ENCODE results near the gene TXNRD1. TPM values are rescaled to one million over a fixed set of nuclear protein-coding genes. Genes with fewer than 3 reads are reported as not detected.

TXNRD1 gene
- total RNA-seq, 4 donors from 2014 or later, result 33.1 to 52.1 (median 39.4) TPM

DNA sequence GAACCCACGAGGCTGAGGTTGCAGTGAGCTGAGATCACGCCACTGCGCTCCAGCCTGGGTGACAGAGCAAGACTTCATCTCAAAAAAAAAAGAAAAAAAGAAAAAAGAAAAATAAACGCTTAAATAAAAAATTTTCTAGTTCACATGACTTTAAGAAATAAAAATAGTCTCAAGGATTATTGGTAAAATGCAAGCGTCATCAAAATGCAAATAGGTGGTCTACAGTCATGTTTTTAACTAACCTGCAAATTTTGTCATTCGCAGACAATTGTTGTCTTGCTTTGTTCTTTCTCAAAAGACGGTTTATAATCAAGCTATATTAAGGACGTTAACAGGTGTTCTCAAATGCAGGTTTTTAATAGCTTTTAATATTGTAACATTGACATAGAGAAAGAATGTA is 22.4 kb downstream of the TXNRD1 start:
- TF ChIP-seq POLR2A (IDR thresholded peaks at IDR 0.05), result no peak
- TF ChIP-seq EP300 (IDR thresholded peaks at IDR 0.05), result no peak
- TF ChIP-seq, protein P1, sequence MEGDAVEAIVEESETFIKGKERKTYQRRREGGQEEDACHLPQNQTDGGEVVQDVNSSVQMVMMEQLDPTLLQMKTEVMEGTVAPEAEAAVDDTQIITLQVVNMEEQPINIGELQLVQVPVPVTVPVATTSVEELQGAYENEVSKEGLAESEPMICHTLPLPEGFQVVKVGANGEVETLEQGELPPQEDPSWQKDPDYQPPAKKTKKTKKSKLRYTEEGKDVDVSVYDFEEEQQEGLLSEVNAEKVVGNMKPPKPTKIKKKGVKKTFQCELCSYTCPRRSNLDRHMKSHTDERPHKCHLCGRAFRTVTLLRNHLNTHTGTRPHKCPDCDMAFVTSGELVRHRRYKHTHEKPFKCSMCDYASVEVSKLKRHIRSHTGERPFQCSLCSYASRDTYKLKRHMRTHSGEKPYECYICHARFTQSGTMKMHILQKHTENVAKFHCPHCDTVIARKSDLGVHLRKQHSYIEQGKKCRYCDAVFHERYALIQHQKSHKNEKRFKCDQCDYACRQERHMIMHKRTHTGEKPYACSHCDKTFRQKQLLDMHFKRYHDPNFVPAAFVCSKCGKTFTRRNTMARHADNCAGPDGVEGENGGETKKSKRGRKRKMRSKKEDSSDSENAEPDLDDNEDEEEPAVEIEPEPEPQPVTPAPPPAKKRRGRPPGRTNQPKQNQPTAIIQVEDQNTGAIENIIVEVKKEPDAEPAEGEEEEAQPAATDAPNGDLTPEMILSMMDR (IDR thresholded peaks at IDR 0.05), result no peak
- no peak for TF ChIP-seq POLR2AphosphoS5 (IDR thresholded peaks at IDR 0.05)
- Histone ChIP-seq H3K27me3 (no peaks in the 10 kb centered on the region), H3K4me3 (no peak overlapping the region), H3K27ac (no peak overlapping the region), H3K4me1 (no peaks in the 10 kb centered on the region), H3K9me3 (peaks cover 13% of the 10 kb centered on the region), H3K36me3 (no peaks in the 10 kb centered on the region)
- 94% methylated on average over 8 of the region's 8 CpGs for WGBS
- no peak for DNase-seq (ENCODE audit: low spot score in 2 of 2)

GRCh38 chr12:104242546-104243206 is 27.1 kb downstream of the TXNRD1 start:
- no peaks in the 10 kb centered on the region for H3K9me3 ChIP-seq
- H3K4me3 ChIP-seq, result no peak overlapping the region
- 65% methylated on average over 3 of the region's 3 CpGs for WGBS
- no peaks in the 10 kb centered on the region for H3K36me3 ChIP-seq
- no peak for DNase-seq (ENCODE audit: low spot score in 2 of 2)
- no peak overlapping the region for H3K27ac ChIP-seq
- TF ChIP-seq, protein P1 (IDR thresholded peaks at IDR 0.05), result no peak
- TF ChIP-seq POLR2A (IDR thresholded peaks at IDR 0.05), result no peak
- no peaks in the 10 kb centered on the region for H3K27me3 ChIP-seq
- H3K4me1 ChIP-seq, result no peaks in the 10 kb centered on the region

- H3K4me3 ChIP-seq, result no peak overlapping the region
- WGBS, result 51% methylated on average over 4 of the region's 4 CpGs
- no peaks in the 10 kb centered on the region for H3K4me1 ChIP-seq
- no peak overlapping the region for H3K27ac ChIP-seq
- no peaks in the 10 kb centered on the region for H3K9me3 ChIP-seq
- TF ChIP-seq, protein P1 (IDR thresholded peaks at IDR 0.05), result no peak
- TF ChIP-seq EP300 (IDR thresholded peaks at IDR 0.05), result no peak
- no peak for TF ChIP-seq POLR2AphosphoS5 (IDR thresholded peaks at IDR 0.05)
- no peak for TF ChIP-seq POLR2A (IDR thresholded peaks at IDR 0.05)
- H3K27me3 ChIP-seq, result no peaks in the 10 kb centered on the region
- no peaks in the 10 kb centered on the region for H3K36me3 ChIP-seq
- DNase-seq (ENCODE audit: low spot score in 2 of 2), result no peak
Measured at GRCh38 chr12:104243551-104243950, 28.0 kb downstream of the TXNRD1 start.

- no peak overlapping the region for H3K4me3 ChIP-seq
- H3K27ac ChIP-seq, result no peak overlapping the region
- no peaks in the 10 kb centered on the region for H3K4me1 ChIP-seq
- H3K27me3 ChIP-seq, result no peaks in the 10 kb centered on the region
- no peak for DNase-seq (ENCODE audit: low spot score in 2 of 2)
- H3K36me3 ChIP-seq, result no peaks in the 10 kb centered on the region
- WGBS, result 57% methylated on average over 1 of the region's 1 CpG
- TF ChIP-seq EP300 (IDR thresholded peaks at IDR 0.05) (no peak), POLR2AphosphoS5 (IDR thresholded peaks at IDR 0.05) (no peak), POLR2A (IDR thresholded peaks at IDR 0.05) (no peak)
- TF ChIP-seq, protein P1 (IDR thresholded peaks at IDR 0.05), result no peak
- H3K9me3 ChIP-seq, result no peaks in the 10 kb centered on the region
Measured at GRCh38 chr12:104243971-104244370, 28.4 kb downstream of the TXNRD1 start.

DNA sequence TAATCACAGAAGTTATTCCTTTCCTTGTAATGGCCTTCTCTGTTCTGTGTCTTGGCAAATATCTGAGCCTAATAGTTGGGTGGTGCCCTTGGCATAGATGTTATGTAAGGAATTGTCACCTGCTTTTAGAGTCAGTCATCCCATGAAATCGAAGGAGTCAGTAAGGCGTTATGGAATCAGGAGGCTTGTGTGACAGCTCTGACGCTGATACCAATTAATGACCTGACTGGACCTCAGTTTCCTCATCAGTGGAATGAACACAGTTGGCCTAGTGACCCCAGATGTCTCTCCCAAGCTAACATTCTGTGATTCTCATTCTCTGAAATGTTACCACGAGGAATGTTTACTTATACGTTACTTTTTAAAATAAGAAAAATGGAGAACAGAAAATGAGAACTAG is 32.1 kb downstream of the TXNRD1 start:
- TF ChIP-seq, protein P1 (IDR thresholded peaks at IDR 0.05), result no peak
- TF ChIP-seq EP300 (IDR thresholded peaks at IDR 0.05), result no peak
- no peak for TF ChIP-seq POLR2AphosphoS5 (IDR thresholded peaks at IDR 0.05)
- TF ChIP-seq POLR2A (IDR thresholded peaks at IDR 0.05), result no peak
- H3K36me3 ChIP-seq, result no peaks in the 10 kb centered on the region
- H3K27me3 ChIP-seq, result no peaks in the 10 kb centered on the region
- H3K4me3 ChIP-seq, result no peak overlapping the region
- DNase-seq (ENCODE audit: low spot score in 2 of 2), result no peak
- WGBS, result 72% methylated on average over 5 of the region's 5 CpGs
- H3K4me1 ChIP-seq, result no peaks in the 10 kb centered on the region
- no peak overlapping the region for H3K27ac ChIP-seq
- H3K9me3 ChIP-seq, result no peaks in the 10 kb centered on the region
